HG03342 (cell line): ENCODE data around the gene NELL1.

Experiments used
- ATAC-seq: cut with Tn5 transposase; IDR thresholded peaks from one replicate; pipeline ENCODE4 v1.9.1; 2021; ENCODE audit warnings: mild to moderate bottlenecking, moderate library complexity; ENCODE audit not compliant: unreplicated experiment

Gene NELL1

DNA sequence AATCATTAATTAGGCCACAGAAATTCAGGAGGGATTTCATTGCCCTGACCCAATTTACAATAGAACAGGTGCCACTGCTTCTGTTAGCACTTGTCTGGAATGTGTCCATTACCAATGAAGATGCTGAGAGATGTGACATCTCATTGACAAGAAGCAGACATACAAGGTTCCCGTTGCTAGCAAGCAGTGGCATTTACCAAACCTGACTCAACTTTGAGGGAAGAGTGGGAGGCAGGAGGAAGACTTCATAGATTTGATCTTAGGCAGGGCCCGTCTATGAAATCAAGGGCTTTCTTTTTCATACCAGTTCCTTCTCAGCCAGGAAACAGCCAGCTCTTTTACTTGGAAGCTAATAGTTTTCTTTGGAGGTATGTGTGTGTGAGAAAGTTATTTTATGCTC is 280.2 kb downstream of the NELL1 start:
- no peak for ATAC-seq

DNA sequence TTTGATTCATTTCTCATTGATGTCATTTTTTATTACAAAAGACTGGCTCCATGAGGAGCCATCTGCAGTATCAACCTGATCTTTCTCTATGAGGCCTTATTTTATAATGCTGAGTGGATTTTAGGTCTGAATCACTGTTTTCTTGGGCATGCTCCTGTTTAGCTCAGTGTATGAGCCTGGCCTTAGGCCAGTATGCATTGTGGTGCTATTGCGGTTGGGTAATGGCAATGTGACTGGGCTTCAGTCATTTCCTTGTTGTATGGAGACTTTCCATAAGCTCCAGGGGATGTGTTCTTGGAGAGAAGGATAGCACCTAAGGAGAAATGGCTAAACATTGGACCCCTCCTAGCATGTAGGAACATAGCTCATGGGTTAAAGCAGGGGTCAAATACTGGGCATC is 293.2 kb downstream of the NELL1 start:
- no peak for ATAC-seq

DNA sequence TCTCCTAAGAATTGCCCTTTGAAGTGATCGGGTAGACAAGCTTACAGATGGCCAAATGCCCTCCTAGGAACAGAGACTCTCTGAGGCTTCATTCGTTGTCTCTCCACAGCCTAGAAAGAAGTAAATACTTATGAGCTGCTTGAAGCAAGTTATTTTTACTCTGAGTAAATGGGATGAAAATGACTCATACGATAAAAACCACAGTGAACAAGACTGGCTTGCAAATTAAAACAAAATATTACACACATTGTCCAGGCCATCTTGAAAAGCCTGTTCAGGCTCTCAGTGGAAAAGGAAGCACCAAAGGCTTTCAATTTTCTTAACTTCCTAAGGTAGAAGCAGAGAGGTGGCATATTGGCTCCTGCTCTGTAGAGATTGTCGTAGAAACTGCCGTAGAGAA is 294.2 kb downstream of the NELL1 start:
- no peak for ATAC-seq

DNA sequence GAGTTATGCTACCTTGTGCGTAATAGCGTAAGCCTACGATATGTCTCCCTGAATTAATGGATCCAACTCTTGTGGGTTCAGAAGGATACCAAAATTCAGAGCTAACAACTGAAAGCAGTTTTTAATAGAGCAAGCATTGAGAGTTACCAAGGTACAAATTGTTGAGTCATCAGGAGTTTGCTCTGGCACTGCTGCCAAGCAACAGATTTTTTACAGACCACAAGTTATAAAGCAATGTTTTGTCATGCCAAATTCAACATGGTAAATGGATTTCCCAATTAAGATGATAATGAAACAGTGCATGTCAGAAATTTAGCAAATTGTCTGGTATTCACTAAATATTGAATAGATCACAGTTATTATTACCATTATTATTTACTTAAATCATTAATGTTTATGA is 295.6 kb downstream of the NELL1 start:
- ATAC-seq = no peak

DNA sequence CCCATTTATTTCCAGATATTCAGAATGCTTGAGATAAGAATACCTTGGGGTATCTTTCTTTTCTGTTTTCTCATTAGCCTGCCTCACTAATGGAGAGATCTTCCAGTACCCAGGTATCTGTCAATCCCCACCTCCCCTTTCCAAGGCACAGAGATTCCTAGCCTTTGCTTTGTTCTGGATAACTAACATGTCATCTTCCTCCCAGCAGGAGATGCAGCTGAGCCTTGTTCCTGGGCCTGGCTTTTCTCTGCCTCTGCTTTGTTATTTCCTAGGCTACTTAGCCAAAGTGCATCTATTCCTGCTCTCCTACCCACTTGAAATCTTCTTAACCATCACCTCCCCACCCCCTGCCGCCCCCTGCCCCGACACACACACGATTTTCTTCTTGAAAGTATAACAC is 297.1 kb downstream of the NELL1 start:
- ATAC-seq = no peak

DNA sequence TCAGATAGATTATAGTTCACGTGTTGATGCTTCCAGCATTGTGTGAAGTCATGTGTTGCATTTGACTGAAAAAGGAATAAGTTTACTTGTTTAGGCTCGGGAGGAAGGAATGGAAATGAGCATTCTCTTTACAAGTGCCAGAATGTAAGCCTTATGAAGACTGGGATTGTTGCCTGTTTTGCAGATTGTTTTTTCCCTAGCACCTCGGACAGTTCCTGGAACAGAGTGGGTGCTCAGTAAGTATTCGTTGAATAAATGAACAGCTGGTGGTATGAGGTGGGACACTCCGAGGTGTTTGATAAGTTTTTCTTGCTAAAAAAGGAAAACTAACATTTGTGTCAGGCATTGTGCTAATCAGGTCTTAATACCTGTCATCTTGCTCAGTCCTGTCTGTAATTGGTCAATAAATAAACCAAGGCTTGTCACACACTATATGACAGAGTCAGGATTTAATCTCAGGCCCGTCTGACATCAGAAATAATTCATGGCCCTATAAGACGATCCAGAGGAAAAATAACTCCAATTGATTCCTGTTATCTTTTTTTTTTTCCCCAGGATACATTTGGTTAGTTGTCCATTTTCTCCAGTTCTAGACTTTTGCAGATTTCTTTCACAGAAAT is 304.7 kb downstream of the NELL1 start:
- ATAC-seq = no peak

DNA sequence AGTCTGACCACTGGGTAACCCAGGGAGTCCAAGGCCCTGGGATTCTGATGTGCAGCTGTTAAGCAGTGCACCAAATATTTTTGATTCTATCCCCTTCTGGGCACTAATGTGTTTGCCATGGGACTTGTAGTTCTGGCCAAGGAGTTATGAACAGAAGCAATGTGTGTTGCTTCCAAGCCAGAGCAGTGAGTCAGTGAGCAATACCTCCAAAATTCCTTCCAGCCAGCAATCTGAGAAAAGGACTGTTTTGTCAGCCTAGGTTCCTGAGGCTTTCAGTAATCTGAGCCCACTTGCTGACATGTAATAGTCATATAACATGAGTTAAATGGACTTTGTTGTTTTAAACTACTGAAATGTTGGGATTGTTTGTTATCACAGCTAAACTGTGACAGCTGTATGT is 311.4 kb downstream of the NELL1 start:
- ATAC-seq = no peak

DNA sequence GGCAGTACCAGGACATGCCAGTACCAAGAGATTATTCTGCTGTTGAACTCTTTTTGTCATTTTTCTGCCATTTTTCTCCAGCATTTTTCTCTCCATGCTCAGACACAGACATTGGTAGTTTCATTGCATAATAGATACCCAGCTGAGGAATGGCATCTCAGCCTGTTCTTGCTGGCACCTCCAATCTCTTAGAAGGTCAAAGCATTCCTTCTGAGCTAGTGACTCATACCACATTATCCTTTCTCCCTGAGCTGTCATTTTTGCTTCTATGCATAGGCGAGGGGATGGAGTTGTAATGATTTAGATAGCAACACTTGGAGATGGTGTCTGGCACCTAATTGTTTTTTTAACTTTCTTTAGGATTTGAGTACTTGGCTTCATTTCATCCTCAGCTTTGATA is 321.1 kb downstream of the NELL1 start:
- ATAC-seq = no peak

DNA sequence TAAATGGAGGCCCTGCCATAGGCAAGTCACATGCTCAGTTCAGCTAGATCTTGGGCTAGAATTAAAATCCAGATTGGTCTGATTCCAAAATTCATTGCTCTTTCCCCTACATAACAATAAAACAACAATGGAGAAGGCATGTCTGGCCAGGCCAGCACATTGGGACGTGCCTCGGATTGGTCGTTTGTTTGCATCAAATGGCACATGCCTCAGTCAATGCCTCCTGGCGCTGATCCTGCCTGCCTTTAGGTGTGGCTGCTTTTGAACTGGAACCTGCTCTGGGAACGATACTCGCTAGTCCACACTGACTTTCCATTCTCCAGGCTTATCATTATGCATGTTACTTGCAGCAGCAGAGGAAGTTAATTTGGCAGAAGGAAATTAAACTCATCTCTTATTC is 322.1 kb downstream of the NELL1 start:
- no peak for ATAC-seq

DNA sequence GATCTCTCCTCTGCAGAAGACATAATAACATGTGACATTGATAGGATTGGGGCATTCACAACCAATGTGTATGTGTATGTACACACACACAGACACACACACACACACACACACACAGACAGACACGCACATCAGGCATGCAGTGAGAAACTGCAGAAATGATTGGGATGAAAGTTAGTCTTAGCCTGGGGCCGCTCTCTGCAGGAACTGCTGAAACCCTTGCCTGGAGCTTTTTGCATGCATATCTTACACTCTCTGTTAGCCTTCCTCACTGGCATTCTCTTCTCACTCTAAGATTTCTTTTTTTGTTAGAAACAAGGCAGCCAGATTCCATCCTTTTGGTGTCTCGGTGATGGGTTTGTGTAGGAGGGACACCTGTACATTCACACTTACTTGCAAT is 337.9 kb downstream of the NELL1 start:
- ATAC-seq = no peak

DNA sequence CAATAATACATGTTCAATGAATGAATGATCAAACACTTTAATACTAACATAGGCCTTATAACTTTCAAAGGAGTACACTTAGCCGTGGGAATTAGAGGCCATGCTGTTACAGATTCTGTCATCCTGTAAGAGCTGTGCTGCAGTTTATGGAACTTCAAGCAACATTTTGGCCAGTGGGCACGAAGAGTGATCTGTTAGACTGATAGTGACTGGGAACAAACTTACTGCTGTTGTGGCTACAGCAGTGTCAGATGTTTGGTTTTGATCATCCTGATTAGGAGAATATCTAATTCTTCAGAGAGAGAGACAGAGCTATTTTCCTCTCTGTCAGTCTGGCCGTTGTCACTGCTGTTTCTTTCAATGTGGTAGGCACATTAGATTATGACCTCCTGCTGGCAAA is 348.9 kb downstream of the NELL1 start:
- ATAC-seq = no peak

DNA sequence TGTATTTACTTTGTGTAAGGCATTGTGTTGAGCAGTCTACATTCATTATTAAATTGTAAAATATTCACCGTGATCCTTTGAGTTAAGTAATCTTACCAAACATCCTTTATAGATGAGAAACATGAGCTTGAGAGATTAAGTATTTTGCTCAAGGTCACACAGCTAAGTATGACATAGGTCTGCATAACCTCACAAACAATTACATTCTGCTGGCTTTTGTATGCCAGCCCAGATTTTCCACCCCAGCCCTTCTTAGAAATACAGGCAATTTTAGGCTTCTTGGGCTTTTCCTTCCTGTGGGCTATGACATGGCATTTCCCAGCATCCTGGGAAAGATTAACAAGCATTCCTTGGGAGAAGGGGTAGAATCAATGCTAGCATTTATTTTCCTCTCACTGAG is 357.3 kb downstream of the NELL1 start:
- ATAC-seq = no peak

DNA sequence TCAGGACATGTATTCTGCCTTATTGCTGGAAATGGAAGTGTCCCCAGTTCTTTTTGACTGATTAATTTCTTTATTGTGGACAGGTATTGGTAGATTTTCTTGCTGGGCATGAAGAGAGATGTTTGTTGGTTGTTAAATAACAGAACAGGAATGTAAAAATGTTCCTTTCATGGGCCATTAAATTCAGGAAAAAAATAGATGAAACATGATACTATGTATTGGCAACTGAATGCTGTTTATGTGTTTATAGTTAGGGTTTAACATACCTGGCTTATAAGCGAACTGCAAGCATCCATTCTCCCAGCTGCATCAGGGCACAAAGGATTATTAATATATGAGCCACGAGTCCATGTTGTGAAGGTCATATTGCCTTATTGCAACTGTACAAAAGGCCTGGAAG is 368.5 kb downstream of the NELL1 start:
- no peak for ATAC-seq

DNA sequence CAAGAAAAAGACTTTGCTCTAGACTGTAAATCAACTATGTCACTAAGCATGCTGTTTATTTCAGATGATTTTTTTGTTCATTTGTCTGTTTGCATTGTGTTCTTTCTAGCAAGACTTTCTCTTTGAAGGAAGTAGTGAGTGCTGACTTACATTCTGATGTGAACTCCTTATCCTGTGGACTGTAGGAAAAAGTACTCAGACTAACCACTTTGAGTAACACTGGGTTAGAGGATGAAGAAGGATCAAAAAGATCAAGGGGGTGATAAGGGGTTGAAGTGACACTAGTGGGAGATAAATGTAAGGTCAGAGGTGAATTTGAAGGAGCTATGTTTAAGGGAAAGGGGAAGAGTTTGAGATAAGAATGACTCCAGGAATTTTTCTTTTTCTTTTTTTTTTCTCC is 369.4 kb downstream of the NELL1 start:
- no peak for ATAC-seq

DNA sequence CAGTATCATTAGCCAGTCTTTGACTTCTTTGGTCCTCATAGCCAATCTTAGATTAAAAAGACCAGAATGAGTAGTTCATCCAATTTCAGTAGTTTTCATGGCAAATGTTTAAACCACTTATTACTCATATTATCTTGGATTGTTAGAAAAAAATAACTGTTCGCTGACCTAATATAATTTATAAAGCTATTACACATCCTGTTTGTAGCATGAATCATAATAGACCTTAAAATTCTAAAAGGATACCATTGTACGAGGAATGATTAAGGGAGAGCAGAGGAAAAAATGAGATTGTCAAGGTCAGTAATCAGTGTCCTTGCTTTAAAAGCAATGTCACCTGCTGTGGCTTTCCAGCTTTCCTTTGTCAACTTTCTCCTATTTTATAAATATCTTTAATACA is 371.2 kb downstream of the NELL1 start:
- no peak for ATAC-seq

DNA sequence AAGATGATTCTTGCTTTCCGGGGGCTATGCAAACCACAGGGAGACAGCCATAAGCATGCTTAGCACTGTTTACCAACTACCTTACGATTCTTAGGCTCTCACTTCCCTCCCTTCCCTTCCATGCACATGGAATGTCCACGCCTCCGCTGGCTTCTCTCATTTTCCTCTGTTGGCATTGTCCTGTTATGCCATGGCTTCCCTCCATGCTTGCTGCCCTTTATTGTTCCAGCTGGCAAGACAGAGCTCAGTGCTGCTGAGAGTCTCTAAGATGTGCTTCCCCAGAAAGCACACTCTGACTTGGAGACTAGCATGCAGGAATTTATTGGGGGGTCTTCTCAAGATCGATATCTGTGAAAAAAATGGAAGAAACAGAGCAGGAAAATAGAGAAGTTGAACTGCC is 379.2 kb downstream of the NELL1 start:
- no peak for ATAC-seq

DNA sequence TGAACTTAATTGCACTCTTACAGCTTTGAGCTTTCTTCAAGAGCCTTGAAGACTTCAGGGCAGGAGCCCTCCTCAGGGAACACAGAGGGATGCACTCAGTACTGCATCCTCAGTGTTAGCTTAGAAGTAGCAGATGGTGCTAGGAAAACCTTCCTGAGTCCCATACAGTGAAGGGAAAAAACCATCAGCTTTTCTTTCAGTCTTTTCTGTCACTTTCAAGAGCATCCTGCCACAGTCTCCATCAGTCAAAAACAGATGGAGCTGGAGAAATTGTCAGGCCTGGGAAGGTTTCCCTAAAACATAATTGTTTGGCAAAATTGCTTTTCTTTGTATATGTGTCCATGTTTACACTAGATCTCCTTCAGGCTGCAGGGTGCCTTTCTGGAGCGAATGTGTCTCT is 384.1 kb downstream of the NELL1 start:
- no peak for ATAC-seq

DNA sequence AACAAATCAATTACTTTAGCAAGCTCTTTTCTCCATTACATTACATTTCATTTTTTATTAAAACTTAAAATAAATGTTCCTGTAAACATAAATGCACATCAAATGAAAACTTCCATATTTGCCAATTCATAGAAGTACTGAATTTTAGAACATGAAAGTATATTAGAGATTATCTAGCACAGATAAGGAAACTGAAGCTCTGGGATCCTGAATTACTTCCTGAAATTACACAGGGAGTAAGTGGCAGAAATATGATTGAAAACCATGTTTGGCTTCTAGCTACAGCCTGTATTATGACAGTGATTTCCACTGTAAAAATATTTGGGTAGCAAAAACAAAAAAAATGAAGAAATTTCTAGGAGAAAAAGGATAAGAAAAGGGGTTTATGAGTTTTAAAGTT is 387.3 kb downstream of the NELL1 start:
- no peak for ATAC-seq

DNA sequence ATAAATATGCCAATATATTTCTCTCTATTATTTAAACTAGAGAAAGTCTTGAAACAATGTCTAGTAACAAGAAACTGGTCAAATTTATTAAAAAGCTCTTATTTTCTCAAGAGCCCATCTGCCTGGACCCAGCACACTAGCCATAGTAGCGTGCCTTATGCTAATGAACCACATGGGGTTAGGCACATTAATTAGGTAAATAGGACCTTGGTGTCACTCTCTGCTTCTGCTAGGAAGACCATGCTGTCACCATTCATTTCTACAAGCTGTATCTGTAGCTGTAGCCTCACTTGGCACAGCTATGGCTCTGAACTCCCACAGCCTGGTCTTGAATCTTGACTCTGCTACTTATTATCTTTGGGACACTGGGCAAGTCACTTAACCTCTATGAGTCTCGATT is 390.5 kb downstream of the NELL1 start:
- ATAC-seq = no peak

DNA sequence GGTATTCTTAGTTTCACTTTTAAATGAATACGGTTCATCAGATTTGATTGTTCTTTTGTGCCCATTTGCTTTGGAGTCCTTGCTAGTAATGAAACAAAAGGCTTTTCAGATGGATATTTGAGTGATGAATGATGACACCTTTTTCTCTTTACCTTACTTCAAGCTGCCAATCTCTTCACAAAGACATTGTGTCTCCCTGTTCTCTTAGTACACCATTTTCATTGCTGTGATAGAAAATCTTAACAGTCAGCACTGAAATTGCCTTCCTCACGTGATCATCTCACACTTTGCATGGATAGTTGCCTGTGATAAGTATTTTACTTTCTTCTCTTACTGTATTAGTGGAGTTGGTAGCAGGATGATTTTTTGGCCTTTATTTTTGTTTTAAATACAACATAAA is 396.6 kb downstream of the NELL1 start:
- ATAC-seq = no peak

DNA sequence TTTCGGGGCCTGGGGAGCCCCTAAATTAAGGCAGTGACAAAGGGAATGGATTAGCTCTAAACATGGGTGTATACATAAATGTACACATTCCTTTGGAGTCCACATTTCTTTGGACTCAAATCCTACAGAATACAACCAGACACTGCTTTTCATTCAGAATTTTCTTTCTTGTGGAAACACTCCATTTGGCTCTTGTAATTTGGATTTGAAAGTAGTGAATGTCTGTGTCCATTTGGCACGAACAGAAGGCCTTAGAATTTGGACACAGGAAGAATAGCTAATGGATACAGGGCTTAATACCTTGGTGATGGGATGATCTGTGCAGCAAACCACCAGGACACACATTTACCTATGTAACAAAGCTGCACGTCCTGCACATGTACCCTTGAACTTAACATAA is 399.5 kb downstream of the NELL1 start:
- no peak for ATAC-seq

DNA sequence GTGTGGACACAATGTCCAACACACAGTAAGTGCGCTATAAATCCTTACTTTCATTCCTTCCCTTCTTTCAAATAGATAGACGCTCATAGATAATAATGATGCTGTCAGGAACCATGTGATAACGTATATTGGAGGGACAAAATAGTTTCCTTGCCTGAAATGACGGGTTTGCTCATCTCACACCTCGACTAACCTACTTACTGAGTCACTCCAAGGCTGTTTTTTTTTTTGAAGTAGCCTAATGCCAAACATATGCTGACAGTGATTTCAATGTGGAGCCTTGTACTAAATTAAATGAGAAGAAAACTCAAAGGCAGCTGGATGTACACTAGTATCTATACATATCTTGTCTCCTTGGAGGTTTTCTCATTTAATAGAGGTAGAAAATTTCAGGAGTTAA is 400.5 kb downstream of the NELL1 start:
- no peak for ATAC-seq

DNA sequence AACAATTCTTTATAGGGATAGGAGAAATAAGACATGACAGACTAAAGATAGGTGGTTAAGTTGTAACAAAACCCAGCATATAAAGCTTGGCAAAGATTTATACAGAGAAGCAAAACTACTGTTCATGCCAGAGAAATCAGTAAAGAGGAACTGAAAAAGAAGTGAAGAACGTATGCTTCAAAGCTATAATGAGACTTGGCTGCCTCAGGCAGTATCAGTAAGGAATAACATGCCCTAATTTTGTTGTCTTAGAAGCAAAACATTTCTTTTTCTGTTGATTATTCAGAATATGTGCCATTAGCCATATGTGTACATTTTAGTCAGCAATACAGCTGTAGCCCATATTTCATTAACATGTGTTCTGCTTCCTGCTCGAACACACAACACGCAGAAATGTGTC is 403.2 kb downstream of the NELL1 start:
- no peak for ATAC-seq

DNA sequence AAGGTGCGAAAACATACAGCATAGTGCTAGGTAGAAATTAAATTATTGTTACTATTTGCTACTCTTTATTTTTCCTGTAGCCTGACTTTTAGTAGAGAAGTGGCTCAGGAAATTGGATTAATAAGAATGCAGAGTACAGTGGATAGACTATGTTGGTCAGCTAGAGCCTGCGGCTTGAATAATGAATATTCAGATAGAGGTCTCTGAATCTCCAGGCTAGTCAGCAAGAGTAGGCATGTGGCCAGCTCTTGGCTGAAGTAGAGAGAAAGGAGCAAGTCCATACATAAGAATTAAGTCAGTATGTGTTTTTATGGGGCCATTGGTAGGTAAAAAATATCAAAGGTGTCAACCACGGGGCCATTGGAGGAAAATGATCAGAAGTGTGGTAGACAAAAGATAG is 413.5 kb downstream of the NELL1 start:
- ATAC-seq = no peak
